K562 (cell line): Measurements from ENCODE around the gene MICOS13. TPM values are rescaled to one million over a fixed set of nuclear protein-coding genes. Genes with fewer than 3 reads are reported as not detected.

ENCODE experiments used
- ATAC-seq: fragments of 200-7000 bp; cut with Tn5 transposase; 3 replicates; pipeline ENCODE4 v1.9.1; 2020; ENCODE audit warnings: moderate library complexity
- BruUV-seq: library from RNA; stranded (reverse); fragments of 400-500 nt; replicated peaks from 2 replicates; lab custom pipeline; 2021; lab: Mats Ljungman, UMichigan
- CTCF ChIA-PET: fragments of 300-600 bp; formaldehyde crosslinking; extraction: SDS; loops from one replicate; lab custom pipeline; 2021; ENCODE audit warnings: low intra/inter-chr PET ratio; lab: Yijun Ruan, JAX
- POLR2A ChIA-PET: fragments of 300-600, 350-650 bp; sonication (Branson Sonifier 250); formaldehyde crosslinking; extraction: SDS; loops from one replicate; lab custom pipeline; 2021; ENCODE audit warnings: antibody characterized with exemption, inconsistent platforms; lab: Yijun Ruan, JAX
- DNase-seq, 4 experiments: peaks; one replicate each; pipeline versions ENCODE4 v3.0.0 to v3.0.0-alpha.2; 2011 to 2018; ENCODE audit warnings: low spot score in 3 of 4, mixed read lengths in 3 of 4; ENCODE audit errors: extremely low read depth in 1 of 4
- FAIRE-seq: peaks from 2 replicates; lab custom pipeline; 2011; peaks lifted over from hg19 to GRCh38; lab: Jason Lieb, UNC
- H2AFZ ChIP-seq: 2 replicates; pipeline ENCODE4 v1.6.0; 2011; ENCODE audit warnings: low read depth, low read length, control low read depth, inconsistent platforms
- H3K27ac ChIP-seq: fragments of 200-600 bp; 3 replicates; pipeline ENCODE4 v1.8.0; 2011; ENCODE audit warnings: low read depth, mild to moderate bottlenecking, control low read depth, inconsistent platforms, low read length, moderate library complexity, mixed read lengths; ENCODE audit errors: extremely low read depth
- H3K27me3 ChIP-seq, 2 experiments: fragments of 300-600 bp in 1 of 2; 2 replicates in 1 of 2; 3 replicates in 1 of 2; pipeline versions ENCODE4 v1.6.0 to v1.8.0; 2011; ENCODE audit warnings: inconsistent platforms in 2 of 2, low read length in 2 of 2, mild to moderate bottlenecking in 1 of 2, mixed read lengths in 1 of 2, moderate library complexity in 1 of 2; ENCODE audit not compliant: control insufficient read depth in 2 of 2, insufficient read depth in 2 of 2
- H3K36me3 ChIP-seq: fragments of 300-600 bp; 3 replicates; pipeline ENCODE4 v1.8.0; 2011; ENCODE audit warnings: mild to moderate bottlenecking, low read length, inconsistent platforms; ENCODE audit not compliant: control insufficient read depth, insufficient read depth
- H3K4me1 ChIP-seq, 2 experiments: fragments of 200-600 bp in 1 of 2; replicated peaks in 1 of 2; 2 replicates in 1 of 2; 3 replicates in 1 of 2; pipeline versions ENCODE4 v1.5.1 to v1.8.0; 2011; ENCODE audit warnings: inconsistent platforms in 2 of 2, low read length in 2 of 2, mild to moderate bottlenecking in 1 of 2, mixed read lengths in 1 of 2, moderate library complexity in 1 of 2; ENCODE audit not compliant: control insufficient read depth in 2 of 2, insufficient read depth in 2 of 2
- H3K4me2 ChIP-seq: 2 replicates; pipeline ENCODE4 v1.6.1; 2011; ENCODE audit warnings: low read length, control low read depth, inconsistent platforms, mixed read lengths; ENCODE audit not compliant: insufficient read depth
- H3K4me3 ChIP-seq: fragments of 200-600 bp; sonication (generic), shearing (Covaris generic); 2 replicates; pipeline ENCODE4 v1.5.1; 2016; ENCODE audit warnings: control low read depth, inconsistent platforms
- H3K79me2 ChIP-seq: fragments of 200-600 bp; 3 replicates; pipeline ENCODE4 v1.8.0; 2011; ENCODE audit warnings: low read length, inconsistent platforms; ENCODE audit not compliant: control insufficient read depth, insufficient read depth
- H3K9ac ChIP-seq, 2 experiments: 2 replicates each; pipeline versions ENCODE4 v1.6.0 to v1.6.1; 2011; ENCODE audit warnings: low read depth in 2 of 2, low read length in 2 of 2, control low read depth in 1 of 2, inconsistent platforms in 1 of 2, mild to moderate bottlenecking in 1 of 2, mixed read lengths in 1 of 2; ENCODE audit not compliant: insufficient read depth in 1 of 2
- H3K9me1 ChIP-seq: one replicate; pipeline ENCODE4 v1.6.0; 2011; ENCODE audit warnings: inconsistent platforms, mild to moderate bottlenecking, low read length, moderate library complexity; ENCODE audit not compliant: control insufficient read depth, insufficient read depth
- H3K9me3 ChIP-seq: replicated peaks from 2 replicates; pipeline ENCODE4 v1.5.1; 2011; ENCODE audit warnings: low read depth, low read length, inconsistent platforms; ENCODE audit not compliant: control insufficient read depth, insufficient read depth
- H4K20me1 ChIP-seq: replicated peaks from 2 replicates; pipeline ENCODE4 v1.6.1; 2011; ENCODE audit warnings: low read length, inconsistent platforms, mixed read lengths; ENCODE audit not compliant: control insufficient read depth, insufficient read depth
- DMBX1 ChIP-seq: fragments of 250-450 bp; sonication (Bioruptor Pico); IDR thresholded peaks from 2 replicates; pipeline ENCODE4 v1.8.0; 2022; ENCODE audit warnings: inconsistent platforms, mild to moderate bottlenecking, moderate library complexity, borderline replicate concordance
- E2F6 ChIP-seq, 2 experiments: IDR thresholded peaks; 2 replicates each; pipeline ENCODE4 v1.6.1; 2011; ENCODE audit warnings: borderline replicate concordance in 1 of 2, control low read depth in 1 of 2, low read depth in 1 of 2, low read length in 1 of 2, mild to moderate bottlenecking in 1 of 2, mixed read lengths in 1 of 2, moderate library complexity in 1 of 2; ENCODE audit not compliant: insufficient read depth in 1 of 2, insufficient read length in 1 of 2, poor library complexity in 1 of 2, severe bottlenecking in 1 of 2; ENCODE audit errors: extremely low read depth in 1 of 2
- HDAC2 ChIP-seq: fragments of 450-650 bp; IDR thresholded peaks from 2 replicates; pipeline ENCODE4 v1.6.1; 2016; ENCODE audit warnings: mild to moderate bottlenecking
- RUNX1 ChIP-seq: sonication (generic); IDR thresholded peaks from 2 replicates; pipeline ENCODE4 v1.6.1; 2016; ENCODE audit warnings: antibody characterized with exemption, low read depth
- WGBS: fragments of 100-300 bp; shearing (Covaris generic); methylation state at CpG from one replicate; pipeline ENCODE4 v1.1.6; 2016; ENCODE audit warnings: low coverage, mixed read lengths; ENCODE audit not compliant: insufficient coverage; ENCODE audit errors: missing lambda C conversion rate; 5-methylcytosine and 5-hydroxymethylcytosine counted together
- in situ Hi-C: fragments of 300-500 bp; cut with MboI; formaldehyde crosslinking; loops from 4 replicates; pipeline ENCODE4 v1.15.0; 2018; ENCODE audit warnings: inconsistent platforms, mixed read lengths
- intact Hi-C: fragments of 100-400 bp; cut with micrococcal nuclease; formaldehyde crosslinking; loops from 2 replicates; pipeline ENCODE4 v1.14.2; 2022
- polyA plus RNA-seq, 8 experiments: library from polyadenylated mRNA; depleted of rRNA in 4 of 8; stranded (reverse) in 5 of 8; unstranded in 3 of 8; fragments of >200 nt; fragmentation: Nextera tagmentation in 2 of 8; fragmentation: Illumina TruSeq in 1 of 8; extraction: Ambion mirVana in 2 of 8; extraction: Trizol in 1 of 8; gene quantifications; 2 replicates each; pipeline versions ENCODE4 v1.2.1 to v1.2.3, GENCODE V29; 2011 to 2014; ENCODE audit warnings: inconsistent platforms in 1 of 8, missing spikeins in 1 of 8
- total RNA-seq, 7 experiments: library from RNA; depleted of rRNA in 6 of 7; stranded (reverse); fragments of >200 nt in 6 of 7; fragmentation: Illumina TruSeq in 2 of 7; extraction: Trizol in 2 of 7; gene quantifications; 2 replicates each; pipeline versions ENCODE4 v1.2.1 to v1.2.3, GENCODE V29; 2011 to 2021; ENCODE audit warnings: low replicate concordance in 1 of 7
- TF ChIP-seq, protein P1 (sequence below), 2 experiments: IDR thresholded peaks in 1 of 2; conservative IDR thresholded peaks in 1 of 2; 2 replicates each; pipeline ENCODE4 v1.6.1; 2016; ENCODE audit warnings: low read depth in 2 of 2, mild to moderate bottlenecking in 1 of 2, missing compliant biosample characterization in 1 of 2, missing genetic modification characterization in 1 of 2, moderate library complexity in 1 of 2

MICOS13 gene
- total and polyA plus RNA-seq, 9 of the 15 experiments (the other 6 are each of a cell fraction or from before 2014, with no cell fraction given), result 15.5 to 220 (median 49.4) TPM

DNA sequence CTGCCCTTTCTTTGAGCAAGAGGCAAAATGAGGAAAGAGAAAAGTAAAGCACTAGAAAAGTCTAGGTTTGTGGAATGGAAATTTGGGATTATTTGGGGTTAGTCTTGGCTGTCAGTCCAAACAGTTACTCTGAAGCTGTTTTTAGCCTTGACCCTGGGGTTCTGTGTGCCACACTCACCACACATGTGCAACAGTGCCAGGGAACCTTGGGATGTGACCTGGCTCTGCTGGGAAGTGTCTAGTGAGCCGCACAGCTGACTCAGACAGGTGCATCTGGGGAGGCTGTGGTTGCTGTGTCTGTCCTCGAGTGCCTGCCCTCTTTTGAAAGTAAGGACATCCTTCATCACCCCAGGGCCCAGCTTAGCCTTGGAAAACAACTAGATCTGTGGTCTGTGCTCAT lies 15.8 kb downstream of the MICOS13 start:
- no peak overlapping the region; a peak in 1 of 4 replicates for H3K9ac ChIP-seq
- H3K36me3 ChIP-seq, result peaks cover 92% of the 10 kb centered on the region
- H3K27ac ChIP-seq, result no peak overlapping the region
- no peaks in the 10 kb centered on the region for H3K9me3 ChIP-seq
- H3K79me2 ChIP-seq, result no peaks in the 10 kb centered on the region
- TF ChIP-seq DMBX1 (no peak), E2F6 (IDR thresholded peaks at IDR 0.05; ENCODE audit: borderline replicate concordance in 1 of 2, extremely low read depth in 1 of 2, insufficient read depth in 1 of 2, insufficient read length in 1 of 2, low read depth in 1 of 2, low read length in 1 of 2, poor library complexity in 1 of 2, severe bottlenecking in 1 of 2) (no peak), RUNX1 (no peak), HDAC2 (no peak)
- TF ChIP-seq, protein P1, sequence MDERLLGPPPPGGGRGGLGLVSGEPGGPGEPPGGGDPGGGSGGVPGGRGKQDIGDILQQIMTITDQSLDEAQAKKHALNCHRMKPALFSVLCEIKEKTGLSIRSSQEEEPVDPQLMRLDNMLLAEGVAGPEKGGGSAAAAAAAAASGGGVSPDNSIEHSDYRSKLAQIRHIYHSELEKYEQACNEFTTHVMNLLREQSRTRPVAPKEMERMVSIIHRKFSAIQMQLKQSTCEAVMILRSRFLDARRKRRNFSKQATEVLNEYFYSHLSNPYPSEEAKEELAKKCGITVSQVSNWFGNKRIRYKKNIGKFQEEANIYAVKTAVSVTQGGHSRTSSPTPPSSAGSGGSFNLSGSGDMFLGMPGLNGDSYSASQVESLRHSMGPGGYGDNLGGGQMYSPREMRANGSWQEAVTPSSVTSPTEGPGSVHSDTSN (CRISPR knock-in tag; IDR thresholded peaks at IDR 0.05; ENCODE audit: low read depth), result no peak
- TF ChIP-seq, protein P1 (tag; conservative IDR thresholded peaks at IDR 0.05; ENCODE audit: low read depth), result no peak
- TF ChIP-seq, all 486 proteins: peak for 0
- Histone ChIP-seq H4K20me1 (no peaks in the 10 kb centered on the region; the same call in 1 of the 2 replicates), H3K4me1 (peaks cover 0 to 9% of the 10 kb centered on the region in 2 experiments; a peak in 2 of 5 replicates), H3K9me1 (peaks cover 2% of the 10 kb centered on the region), H3K27me3 (no peaks in the 10 kb centered on the region), H2AFZ (no peak overlapping the region), H3K4me3 (no peak overlapping the region), H3K4me2 (no peak overlapping the region)
- in situ Hi-C loops, result no loop called here
- FAIRE-seq (no peak), ATAC-seq (no peak), DNase-seq (no peak)
- ChIA-PET POLR2A (interaction anchor here (0.8 kb wide), 1 partner anchor 10 kb away, joined by 3 read pairs; no protein-coding TSS in a partner anchor), CTCF (no interaction called here)
- intact Hi-C loops, result no loop called here
- WGBS, result 88% methylated on average over 2 of the region's 2 CpGs
- BruUV-seq, result no TSS peak
